ENCODE measurements around the gene GRK5. TPM values are rescaled to one million over a fixed set of nuclear protein-coding genes. Genes with fewer than 3 reads are reported as not detected.

Gene GRK5
- total and polyA plus RNA-seq, 2 donors from 2014 or later: 7.3 to 18.7 TPM

- H3K9ac ChIP-seq (ENCODE audit: low read length in 3 of 3): no peak overlapping the region
- H3K36me3 ChIP-seq (ENCODE audit: control insufficient read depth in 2 of 3, insufficient read depth in 3 of 3, low read length in 3 of 3): no peaks in the 10 kb centered on the region
- H3K4me3 ChIP-seq (ENCODE audit: low read length in 3 of 3): no peak overlapping the region
- H3K4me1 ChIP-seq (ENCODE audit: control insufficient read depth in 2 of 3, insufficient read depth in 2 of 3, low read depth in 1 of 3, low read length in 3 of 3): peaks cover 0 to 8% (median 3%) of the 10 kb centered on the region in 3 donors
- H3K27me3 ChIP-seq (ENCODE audit: control insufficient read depth, insufficient read depth, low read length): no peaks in the 10 kb centered on the region
- TF ChIP-seq, protein P1, sequence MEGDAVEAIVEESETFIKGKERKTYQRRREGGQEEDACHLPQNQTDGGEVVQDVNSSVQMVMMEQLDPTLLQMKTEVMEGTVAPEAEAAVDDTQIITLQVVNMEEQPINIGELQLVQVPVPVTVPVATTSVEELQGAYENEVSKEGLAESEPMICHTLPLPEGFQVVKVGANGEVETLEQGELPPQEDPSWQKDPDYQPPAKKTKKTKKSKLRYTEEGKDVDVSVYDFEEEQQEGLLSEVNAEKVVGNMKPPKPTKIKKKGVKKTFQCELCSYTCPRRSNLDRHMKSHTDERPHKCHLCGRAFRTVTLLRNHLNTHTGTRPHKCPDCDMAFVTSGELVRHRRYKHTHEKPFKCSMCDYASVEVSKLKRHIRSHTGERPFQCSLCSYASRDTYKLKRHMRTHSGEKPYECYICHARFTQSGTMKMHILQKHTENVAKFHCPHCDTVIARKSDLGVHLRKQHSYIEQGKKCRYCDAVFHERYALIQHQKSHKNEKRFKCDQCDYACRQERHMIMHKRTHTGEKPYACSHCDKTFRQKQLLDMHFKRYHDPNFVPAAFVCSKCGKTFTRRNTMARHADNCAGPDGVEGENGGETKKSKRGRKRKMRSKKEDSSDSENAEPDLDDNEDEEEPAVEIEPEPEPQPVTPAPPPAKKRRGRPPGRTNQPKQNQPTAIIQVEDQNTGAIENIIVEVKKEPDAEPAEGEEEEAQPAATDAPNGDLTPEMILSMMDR (IDR thresholded peaks at IDR 0.05; ENCODE audit: borderline replicate concordance, extremely low read depth, insufficient read depth): no peak
- H3K27ac ChIP-seq (ENCODE audit: low read depth in 2 of 2, low read length in 2 of 2): peak overlapping the region in 1 of 2 donors; percentile 26
- DNase-seq (no peak), FAIRE-seq (no peak)
- intact Hi-C loops (cut with DNase I): no loop called here
- H3K9me3 ChIP-seq (ENCODE audit: control insufficient read depth in 2 of 3, insufficient read depth in 1 of 3, low read length in 3 of 3): no peaks in the 10 kb centered on the region
Measured at GRCh38 chr10:119405520-119405807, 198.1 kb downstream of the GRK5 start.

- FAIRE-seq: no peak
- H3K27me3 ChIP-seq (ENCODE audit: control insufficient read depth, insufficient read depth, low read length): no peaks in the 10 kb centered on the region
- no peak overlapping the region for H3K4me3 ChIP-seq (ENCODE audit: low read length in 3 of 3)
- no peaks in the 10 kb centered on the region for H3K36me3 ChIP-seq (ENCODE audit: control insufficient read depth in 2 of 3, insufficient read depth in 3 of 3, low read length in 3 of 3)
- H3K9me3 ChIP-seq (ENCODE audit: control insufficient read depth in 2 of 3, insufficient read depth in 1 of 3, low read length in 3 of 3): no peaks in the 10 kb centered on the region
- peaks cover 0 to 11% (median 3%) of the 10 kb centered on the region in 3 donors for H3K4me1 ChIP-seq (ENCODE audit: control insufficient read depth in 2 of 3, insufficient read depth in 2 of 3, low read depth in 1 of 3, low read length in 3 of 3)
- TF ChIP-seq, protein P1 (IDR thresholded peaks at IDR 0.05; ENCODE audit: borderline replicate concordance, extremely low read depth, insufficient read depth): no peak
- no peak overlapping the region for H3K9ac ChIP-seq (ENCODE audit: low read length in 3 of 3)
- H3K27ac ChIP-seq (ENCODE audit: low read depth in 2 of 2, low read length in 2 of 2): peak overlapping the region in 1 of 2 donors; percentile 8
- intact Hi-C loops (cut with DNase I): no loop called here
- DNase-seq: no peak
Measured at GRCh38 chr10:119406137-119406536, 198.8 kb downstream of the GRK5 start.

DNA sequence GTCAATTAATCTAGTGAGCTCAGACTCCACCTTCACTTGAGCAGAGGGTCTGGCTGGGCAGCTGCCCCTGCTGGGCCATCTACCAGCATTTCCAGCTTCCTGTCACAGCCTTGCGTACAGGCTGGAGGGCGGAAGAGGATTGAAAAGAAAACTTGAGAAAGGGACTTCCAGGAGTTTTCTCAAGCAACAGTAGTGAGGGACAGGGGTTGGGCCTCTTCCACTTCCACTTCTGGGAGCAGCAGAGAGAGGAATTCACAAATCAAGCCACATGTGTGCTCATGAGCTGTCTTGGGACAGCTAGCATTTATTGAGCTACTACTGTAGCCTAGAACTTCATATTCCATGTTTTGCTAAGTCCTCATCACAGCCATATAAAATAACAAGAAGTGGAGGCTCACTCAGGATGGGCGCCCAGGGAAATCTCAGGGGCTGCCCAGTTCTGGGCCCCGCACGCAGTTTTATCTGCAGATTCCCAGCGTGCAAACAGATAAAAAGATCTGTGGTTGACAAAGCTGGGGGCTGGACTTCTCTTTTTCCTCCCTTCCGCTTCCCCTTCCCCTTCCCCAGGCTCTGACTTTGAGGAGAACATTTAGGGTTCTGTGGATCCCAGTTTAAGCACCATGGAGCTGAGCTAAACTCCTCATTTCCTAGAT, 199.4 kb downstream of the GRK5 start:
- FAIRE-seq: no peak
- H3K9me3 ChIP-seq (ENCODE audit: control insufficient read depth in 2 of 3, insufficient read depth in 1 of 3, low read length in 3 of 3): no peaks in the 10 kb centered on the region
- no peaks in the 10 kb centered on the region for H3K36me3 ChIP-seq (ENCODE audit: control insufficient read depth in 2 of 3, insufficient read depth in 3 of 3, low read length in 3 of 3)
- H3K27ac ChIP-seq (ENCODE audit: low read depth in 2 of 2, low read length in 2 of 2): peak overlapping the region in 1 of 2 donors; percentile 8
- no peak overlapping the region for H3K9ac ChIP-seq (ENCODE audit: low read length in 3 of 3)
- TF ChIP-seq, protein P1 (IDR thresholded peaks at IDR 0.05; ENCODE audit: borderline replicate concordance, extremely low read depth, insufficient read depth): no peak
- no peak for DNase-seq
- no peak overlapping the region for H3K4me3 ChIP-seq (ENCODE audit: low read length in 3 of 3)
- H3K4me1 ChIP-seq (ENCODE audit: control insufficient read depth in 2 of 3, insufficient read depth in 2 of 3, low read depth in 1 of 3, low read length in 3 of 3): peaks cover 0 to 8% (median 0%) of the 10 kb centered on the region in 3 donors
- intact Hi-C loops (cut with DNase I): no loop called here
- no peaks in the 10 kb centered on the region for H3K27me3 ChIP-seq (ENCODE audit: control insufficient read depth, insufficient read depth, low read length)
